GM21723 (cell line): ENCODE measurements around the gene PTPN3.

Experiments
- ATAC-seq: cut with Tn5 transposase; IDR thresholded peaks from one replicate; pipeline ENCODE4 v1.9.1; 2021; ENCODE audit warnings: mild to moderate bottlenecking, moderate library complexity; ENCODE audit not compliant: unreplicated experiment

Gene PTPN3

GRCh38 chr9:109477258-109478050 is 20.7 kb downstream of the PTPN3 start:
- ATAC-seq, result peak; percentile 70

- no peak for ATAC-seq
These were observed 21.4 kb downstream of the PTPN3 start for GRCh38 chr9:109476642-109477257.

GRCh38 chr9:109475526-109475925 is 22.6 kb downstream of the PTPN3 start:
- no peak for ATAC-seq

- no peak for ATAC-seq
These were observed 23.2 kb downstream of the PTPN3 start for GRCh38 chr9:109474944-109475343.

- ATAC-seq, result no peak
These were observed 23.9 kb downstream of the PTPN3 start for GRCh38 chr9:109474170-109474569.

GRCh38 chr9:109473329-109473728 is 24.8 kb downstream of the PTPN3 start:
- ATAC-seq, result no peak

- no peak for ATAC-seq
These were observed 26.4 kb downstream of the PTPN3 start for GRCh38 chr9:109471475-109472393.

- ATAC-seq, result peak; percentile 96
These were observed 28.3 kb downstream of the PTPN3 start for GRCh38 chr9:109469646-109470358.

GRCh38 chr9:109468927-109469326 is 29.2 kb downstream of the PTPN3 start:
- ATAC-seq, result no peak

GRCh38 chr9:109467936-109468335 is 30.2 kb downstream of the PTPN3 start:
- no peak for ATAC-seq

- ATAC-seq, result no peak
These were observed 31.2 kb downstream of the PTPN3 start for GRCh38 chr9:109466623-109467590.

GRCh38 chr9:109463924-109464625 is 34.0 kb downstream of the PTPN3 start:
- peak; percentile 72 for ATAC-seq

- no peak for ATAC-seq
These were observed 37.5 kb downstream of the PTPN3 start for GRCh38 chr9:109460576-109460975.

GRCh38 chr9:109459423-109459822 is 38.7 kb downstream of the PTPN3 start:
- ATAC-seq, result no peak

GRCh38 chr9:109458453-109459211 is 39.5 kb downstream of the PTPN3 start:
- no peak for ATAC-seq

- ATAC-seq, result no peak
These were observed 41.3 kb downstream of the PTPN3 start for GRCh38 chr9:109456811-109457210.

GRCh38 chr9:109455861-109456260 is 42.2 kb downstream of the PTPN3 start:
- no peak for ATAC-seq

- no peak for ATAC-seq
These were observed 42.7 kb downstream of the PTPN3 start for GRCh38 chr9:109455391-109455790.
